Epithelial cell of proximal tubule (primary cell): ENCODE results near the gene FRG1. TPM values are rescaled to one million over a fixed set of nuclear protein-coding genes. Genes with fewer than 3 reads are reported as not detected.
"Not testable (repeated sequence)": the region's sequence is repeated elsewhere in the genome, so short reads cannot be mapped to it uniquely, and the experiment has no call there.

Experiments used
- DNase-seq: peaks from one replicate; pipeline ENCODE4 v3.0.0-alpha.2; 2011; ENCODE audit warnings: low read depth
- H3K4me3 ChIP-seq: 2 replicates; pipeline ENCODE4 v1.5.1; 2011; ENCODE audit warnings: low read depth, mild to moderate bottlenecking, low read length
- CTCF ChIP-seq: conservative IDR thresholded peaks from 2 replicates; pipeline ENCODE4 v1.5.1; 2012; ENCODE audit warnings: low read depth, mild to moderate bottlenecking, low read length
- total RNA-seq: library from RNA; depleted of rRNA; stranded (reverse); fragments of >200 nt; gene quantifications from 2 replicates; pipeline ENCODE4 v1.2.3, GENCODE V29; 2015

Gene FRG1
- total RNA-seq, 1 donor from 2014 or later = 52.1 TPM

- no peak for DNase-seq
- H3K4me3 ChIP-seq = no peak overlapping the region
- TF ChIP-seq CTCF = no peak
Measured at GRCh38 chr4:189981970-189982369, 41.3 kb downstream of the FRG1 start.

GRCh38 chr4:189983916-189984526, 43.3 kb downstream of the FRG1 start:
- not testable (repeated sequence) for H3K4me3 ChIP-seq, DNase-seq

GRCh38 chr4:189984661-189985060, 44.0 kb downstream of the FRG1 start:
- not testable (repeated sequence) for H3K4me3 ChIP-seq, DNase-seq

- not testable (repeated sequence) for H3K4me3 ChIP-seq
- DNase-seq = peak; percentile 22
Measured at GRCh38 chr4:189985651-189986243, 45.1 kb downstream of the FRG1 start.

GRCh38 chr4:189988877-189989431, 48.3 kb downstream of the FRG1 start:
- H3K4me3 ChIP-seq = no peak overlapping the region
- no peak for TF ChIP-seq CTCF
- no peak for DNase-seq

GRCh38 chr4:189989941-189990340, 49.3 kb downstream of the FRG1 start:
- not testable (repeated sequence) for DNase-seq, H3K4me3 ChIP-seq

Other genes starting within 250 kb of the FRG1 start
- not detected in 2 replicates for gene FRG2, start 86.4 kb downstream of the FRG1 start, total RNA-seq
- not detected in 2 replicates for gene DBET, start 123.6 kb downstream of the FRG1 start, total RNA-seq
- not detected in 2 replicates for gene DUX4, start 232.9 kb downstream of the FRG1 start, total RNA-seq